ENCODE results near the gene CHMP4B. TPM values are rescaled to one million over a fixed set of nuclear protein-coding genes. Genes with fewer than 3 reads are reported as not detected.

The CHMP4B gene
- polyA plus RNA-seq, 1 experiment: 65.3 TPM

DNA sequence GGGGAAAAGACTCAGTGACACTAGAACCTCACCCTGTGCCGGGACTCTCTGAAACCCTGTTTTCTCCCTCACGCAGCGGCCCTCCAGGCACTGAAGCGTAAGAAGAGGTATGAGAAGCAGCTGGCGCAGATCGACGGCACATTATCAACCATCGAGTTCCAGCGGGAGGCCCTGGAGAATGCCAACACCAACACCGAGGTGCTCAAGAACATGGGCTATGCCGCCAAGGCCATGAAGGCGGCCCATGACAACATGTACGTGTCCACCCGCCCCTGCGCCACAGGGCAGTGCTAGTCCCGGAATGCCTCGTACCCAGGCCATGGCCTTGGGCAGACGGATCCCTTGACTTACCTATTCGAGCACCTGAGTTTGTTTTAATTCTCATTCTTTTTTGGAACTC, 37.2 kb downstream of the CHMP4B start:
- no peak overlapping the region for H3K4me3 ChIP-seq (ENCODE audit: low read depth, low read length)
- TF ChIP-seq, protein P1, sequence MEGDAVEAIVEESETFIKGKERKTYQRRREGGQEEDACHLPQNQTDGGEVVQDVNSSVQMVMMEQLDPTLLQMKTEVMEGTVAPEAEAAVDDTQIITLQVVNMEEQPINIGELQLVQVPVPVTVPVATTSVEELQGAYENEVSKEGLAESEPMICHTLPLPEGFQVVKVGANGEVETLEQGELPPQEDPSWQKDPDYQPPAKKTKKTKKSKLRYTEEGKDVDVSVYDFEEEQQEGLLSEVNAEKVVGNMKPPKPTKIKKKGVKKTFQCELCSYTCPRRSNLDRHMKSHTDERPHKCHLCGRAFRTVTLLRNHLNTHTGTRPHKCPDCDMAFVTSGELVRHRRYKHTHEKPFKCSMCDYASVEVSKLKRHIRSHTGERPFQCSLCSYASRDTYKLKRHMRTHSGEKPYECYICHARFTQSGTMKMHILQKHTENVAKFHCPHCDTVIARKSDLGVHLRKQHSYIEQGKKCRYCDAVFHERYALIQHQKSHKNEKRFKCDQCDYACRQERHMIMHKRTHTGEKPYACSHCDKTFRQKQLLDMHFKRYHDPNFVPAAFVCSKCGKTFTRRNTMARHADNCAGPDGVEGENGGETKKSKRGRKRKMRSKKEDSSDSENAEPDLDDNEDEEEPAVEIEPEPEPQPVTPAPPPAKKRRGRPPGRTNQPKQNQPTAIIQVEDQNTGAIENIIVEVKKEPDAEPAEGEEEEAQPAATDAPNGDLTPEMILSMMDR (IDR thresholded peaks at IDR 0.05; ENCODE audit: insufficient read depth, low read depth, low read length): no peak
- H3K36me3 ChIP-seq (ENCODE audit: control insufficient read depth, insufficient read depth, low read length): peaks cover 19% of the 10 kb centered on the region
- DNase-seq (ENCODE audit: low read depth): no peak
- ChIA-PET CTCF (interaction anchor here (1.2 kb wide), 1 partner anchor 9 kb away, joined by 5 read pairs; no protein-coding TSS in a partner anchor), POLR2A (no interaction called here)
- H3K27me3 ChIP-seq (ENCODE audit: control insufficient read depth, insufficient read depth, low read length): no peaks in the 10 kb centered on the region

DNA sequence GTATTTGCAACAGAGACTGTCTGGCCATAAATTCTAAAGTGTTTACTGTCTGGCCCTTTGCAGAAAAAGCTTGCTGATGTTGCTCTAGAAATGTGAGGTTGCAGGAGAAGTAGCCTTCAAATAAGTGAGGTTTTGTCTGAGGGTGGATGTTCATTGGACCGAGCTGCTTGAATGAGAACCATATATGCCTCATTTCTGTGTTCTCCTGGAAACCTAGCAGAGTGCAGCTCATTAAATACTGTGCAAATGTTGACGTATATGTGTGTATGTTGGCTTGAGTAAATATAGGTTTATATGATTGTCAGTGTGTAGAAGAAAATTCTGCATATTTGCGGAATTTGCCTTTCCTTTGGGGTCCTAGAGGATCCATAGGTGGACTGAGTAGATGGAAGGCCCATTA, 39.0 kb downstream of the CHMP4B start:
- CTCF ChIA-PET: interaction anchor here (1.0 to 2.1 kb wide), 3 partner anchors 13 to 218 kb away, joined by 3 to 12 read pairs (median 3); no protein-coding TSS in a partner anchor
- DNase-seq (ENCODE audit: low read depth): no peak
- Histone ChIP-seq H3K27me3 (ENCODE audit: control insufficient read depth, insufficient read depth, low read length) (no peaks in the 10 kb centered on the region), H3K4me3 (ENCODE audit: low read depth, low read length) (no peak overlapping the region), H3K36me3 (ENCODE audit: control insufficient read depth, insufficient read depth, low read length) (peaks cover 25% of the 10 kb centered on the region)
- TF ChIP-seq, protein P1 (IDR thresholded peaks at IDR 0.05; ENCODE audit: insufficient read depth, low read depth, low read length): no peak
- POLR2A ChIA-PET: no interaction called here

DNA sequence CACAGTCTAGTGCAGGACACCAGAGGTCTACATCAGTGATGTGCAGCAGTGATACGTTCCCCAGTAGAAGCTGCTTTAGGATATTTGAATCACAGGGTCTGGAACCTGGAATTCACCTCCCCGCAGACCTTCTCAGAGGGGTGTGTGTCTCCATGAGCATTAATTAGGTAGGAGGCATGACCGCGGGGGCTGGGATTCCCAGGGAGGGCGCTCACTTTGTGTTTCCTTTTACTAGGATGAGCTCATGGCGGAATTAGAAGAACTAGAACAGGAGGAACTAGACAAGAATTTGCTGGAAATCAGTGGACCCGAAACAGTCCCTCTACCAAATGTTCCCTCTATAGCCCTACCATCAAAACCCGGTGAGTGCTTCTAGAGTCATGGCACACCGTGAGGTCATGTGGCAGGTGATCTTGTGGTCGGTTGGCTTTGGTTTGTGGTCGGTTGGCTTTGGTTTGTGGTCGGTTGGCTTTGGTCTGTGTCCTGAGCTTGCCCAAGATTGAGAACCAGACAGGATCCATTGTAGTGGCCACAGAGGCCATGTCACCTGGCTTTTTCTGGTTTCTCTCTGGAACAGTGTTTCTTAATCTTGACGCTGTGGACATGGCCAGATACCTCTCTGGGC, 40.8 kb downstream of the CHMP4B start:
- TF ChIP-seq, protein P1 (IDR thresholded peaks at IDR 0.05; ENCODE audit: insufficient read depth, low read depth, low read length): no peak
- no peak for DNase-seq (ENCODE audit: low read depth)
- ChIA-PET POLR2A (no interaction called here), CTCF (interaction anchor here (0.7 to 1.4 kb wide), 2 partner anchors 11 to 58 kb away, joined by 3 to 4 read pairs; no protein-coding TSS in a partner anchor)
- H3K36me3 ChIP-seq (ENCODE audit: control insufficient read depth, insufficient read depth, low read length): peaks cover 28% of the 10 kb centered on the region
- H3K27me3 ChIP-seq (ENCODE audit: control insufficient read depth, insufficient read depth, low read length): no peaks in the 10 kb centered on the region
- H3K4me3 ChIP-seq (ENCODE audit: low read depth, low read length): no peak overlapping the region

DNA sequence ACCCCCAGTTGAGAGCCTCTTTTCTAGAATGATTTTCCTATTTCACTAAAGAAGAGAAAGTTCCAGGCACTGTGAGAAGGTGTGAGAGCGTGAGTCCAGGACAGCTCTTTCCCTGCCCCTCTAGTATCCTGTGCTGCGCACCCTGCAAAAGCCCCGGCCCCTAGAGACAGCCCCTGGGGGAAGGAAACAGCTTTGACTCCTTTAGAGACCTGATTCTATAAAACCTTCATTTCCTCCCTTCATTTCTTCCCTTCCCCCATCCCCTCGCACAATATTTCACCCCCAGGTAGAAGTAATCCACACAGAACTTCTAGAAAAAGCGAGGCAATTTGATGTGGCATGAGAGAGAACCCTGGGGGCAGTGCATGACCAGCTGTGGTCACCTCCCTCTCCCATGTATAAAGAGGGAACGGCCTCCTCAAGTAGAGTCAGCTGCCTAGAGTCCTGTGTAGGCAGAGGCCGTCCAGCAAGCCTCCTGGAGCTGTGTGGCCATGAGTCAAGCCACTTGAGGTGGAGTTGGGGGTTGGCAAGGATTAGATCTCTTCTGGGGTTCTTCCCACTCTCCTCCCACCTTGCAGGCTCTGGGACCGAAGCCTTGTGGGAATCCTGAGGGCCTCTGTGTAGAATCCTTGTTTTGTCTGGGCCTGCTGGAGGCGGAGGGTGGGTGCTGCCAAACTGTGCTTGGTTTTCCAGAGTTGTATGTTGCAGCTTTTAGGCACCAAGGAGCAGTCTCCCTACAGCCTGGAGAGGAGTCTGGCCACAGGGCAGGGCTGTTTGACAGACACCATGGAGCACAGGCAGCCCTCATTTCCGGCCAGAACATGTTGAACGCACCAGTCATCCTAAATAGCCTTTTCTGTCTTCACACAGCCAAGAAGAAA, 41.7 kb downstream of the CHMP4B start:
- Histone ChIP-seq H3K27me3 (ENCODE audit: control insufficient read depth, insufficient read depth, low read length) (no peaks in the 10 kb centered on the region), H3K4me3 (ENCODE audit: low read depth, low read length) (no peak overlapping the region), H3K36me3 (ENCODE audit: control insufficient read depth, insufficient read depth, low read length) (peaks cover 30% of the 10 kb centered on the region)
- CTCF ChIA-PET: interaction anchor here (1.4 to 2.1 kb wide), 2 partner anchors 10 to 59 kb away, joined by 3 to 9 read pairs; no protein-coding TSS in a partner anchor
- POLR2A ChIA-PET: no interaction called here
- no peak for DNase-seq (ENCODE audit: low read depth)
- TF ChIP-seq, protein P1 (IDR thresholded peaks at IDR 0.05; ENCODE audit: insufficient read depth, low read depth, low read length): no peak

DNA sequence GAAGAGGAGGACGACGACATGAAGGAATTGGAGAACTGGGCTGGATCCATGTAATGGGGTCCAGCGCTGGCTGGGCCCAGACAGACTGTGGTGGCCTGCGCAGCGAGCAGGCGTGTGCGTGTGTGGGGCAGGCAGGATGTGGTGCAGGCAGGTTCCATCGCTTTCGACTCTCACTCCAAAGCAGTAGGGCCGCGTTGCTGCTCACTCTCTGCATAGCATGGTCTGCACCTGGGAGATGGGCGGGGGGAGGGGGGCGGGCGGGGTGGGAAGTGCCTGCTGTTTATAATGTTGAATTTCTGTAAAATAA, 42.3 kb downstream of the CHMP4B start:
- TF ChIP-seq, protein P1 (IDR thresholded peaks at IDR 0.05; ENCODE audit: insufficient read depth, low read depth, low read length): no peak

More for the DNA sequence above, 42.3 kb downstream of the CHMP4B start:
- no peak overlapping the region for H3K4me3 ChIP-seq (ENCODE audit: low read depth, low read length)
- no peak for DNase-seq (ENCODE audit: low read depth)
- peaks cover 30% of the 10 kb centered on the region for H3K36me3 ChIP-seq (ENCODE audit: control insufficient read depth, insufficient read depth, low read length)
- ChIA-PET POLR2A (no interaction called here), CTCF (interaction anchor here (1.1 to 2.1 kb wide), 2 partner anchors 9 to 217 kb away, joined by 5 to 9 read pairs; no protein-coding TSS in a partner anchor)
- no peaks in the 10 kb centered on the region for H3K27me3 ChIP-seq (ENCODE audit: control insufficient read depth, insufficient read depth, low read length)

Measured in BJ (cell line).